Sigmoid colon (tissue), 7 donors: ENCODE results near the gene VEGFA. TPM values are rescaled to one million over a fixed set of nuclear protein-coding genes. Genes with fewer than 3 reads are reported as not detected.

Source experiments
- DNase-seq: peaks from one replicate; pipeline ENCODE4 v3.0.0-alpha.2; 2019
- H3K27ac ChIP-seq, 4 donors: fragments of 200-600 bp; sonication (generic); one replicate each; pipeline ENCODE4 v1.5.1; 2016 to 2019; ENCODE audit warnings: mild to moderate bottlenecking in 1 of 4
- H3K27me3 ChIP-seq, 3 donors: fragments of 200-600 bp; sonication (generic); one replicate each; pipeline ENCODE4 v1.5.1; 2019; ENCODE audit warnings: mild to moderate bottlenecking in 1 of 3
- H3K36me3 ChIP-seq, 4 donors: fragments of 200-600 bp; sonication (generic); one replicate each; pipeline ENCODE4 v1.5.1; 2016 to 2019
- H3K4me1 ChIP-seq, 4 donors: fragments of 200-600 bp; sonication (generic); one replicate each; pipeline ENCODE4 v1.5.1; 2017 to 2019
- H3K4me3 ChIP-seq, 4 donors: fragments of 200-600 bp; sonication (generic); one replicate each; pipeline ENCODE4 v1.5.1; 2017 to 2019; ENCODE audit warnings: mild to moderate bottlenecking in 2 of 4, moderate library complexity in 1 of 4
- H3K9me3 ChIP-seq, 4 donors: fragments of 200-600 bp in 3 of 4; sonication (generic) in 3 of 4; one replicate each; pipeline versions ENCODE4 v1.5.1 to v1.6.1; 2013 to 2019
- CTCF ChIP-seq, 4 experiments: fragments of 450-650 bp in 3 of 4; fragments of 200-600 bp in 1 of 4; IDR thresholded peaks; one replicate each; pipeline ENCODE4 v1.5.1; 2016 to 2019; ENCODE audit warnings: antibody characterized with exemption in 4 of 4, mild to moderate bottlenecking in 3 of 4, moderate library complexity in 2 of 4
- EP300 ChIP-seq, 4 donors: sonication (generic); formaldehyde crosslinking; IDR thresholded peaks; one replicate each; pipeline ENCODE4 v1.6.1; 2017; ENCODE audit warnings: antibody characterized with exemption in 4 of 4
- POLR2A ChIP-seq, 2 donors: fragments of 450-650 bp; IDR thresholded peaks; one replicate each; pipeline ENCODE4 v1.6.1; 2016; ENCODE audit warnings: antibody characterized with exemption in 2 of 2, mild to moderate bottlenecking in 2 of 2, moderate library complexity in 2 of 2
- POLR2AphosphoS5 ChIP-seq, 4 donors: sonication (generic); formaldehyde crosslinking; IDR thresholded peaks; one replicate each; pipeline ENCODE4 v1.6.1; 2017; ENCODE audit warnings: antibody characterized with exemption in 4 of 4
- WGBS, 2 donors: extraction: QIAGEN DNeasy Blood & Tissue Kit; methylation state at CpG; one replicate each; pipeline ENCODE4 v1.1.7; 2013; 5-methylcytosine and 5-hydroxymethylcytosine counted together
- intact Hi-C: fragments of 100-400 bp; cut with DNase I; formaldehyde crosslinking; loops from one replicate; pipeline ENCODE4 v1.15.1; 2023
- polyA plus RNA-seq, 3 donors: library from polyadenylated mRNA; stranded (reverse); fragments of 200-250 nt; gene quantifications; one replicate each; pipeline ENCODE4 v1.2.3, GENCODE V29; 2013
- total RNA-seq, 4 donors: library from RNA; depleted of rRNA; stranded (reverse); fragments of >200 nt; gene quantifications; one replicate each; pipeline ENCODE4 v1.1.0, GENCODE V29; 2016
- donor health status: healthy with polysubstance abuse.
- donor health status: Bipolar disorder and iron deficiency.
- donor health status: healthy.

Gene VEGFA
- total and polyA plus RNA-seq, 7 donors: 11.1 to 111 (median 34.2) TPM

GRCh38 chr6:43728586-43728985 lies 41.4 kb upstream of the VEGFA start:
- intact Hi-C loops: no loop called here
- 76 to 83% methylated on average over 2 of the region's 2 CpGs for WGBS, 2 donors
- no peak for TF ChIP-seq POLR2A (IDR thresholded peaks at IDR 0.05)
- TF ChIP-seq CTCF (IDR thresholded peaks at IDR 0.05): no peak
- no peak for TF ChIP-seq POLR2AphosphoS5 (IDR thresholded peaks at IDR 0.05)

GRCh38 chr6:43729537-43729936 lies 40.5 kb upstream of the VEGFA start:
- no peaks in the 10 kb centered on the region for H3K27me3 ChIP-seq
- intact Hi-C loops: no loop called here
- DNase-seq: peak; percentile 14
- H3K4me3 ChIP-seq: no peak overlapping the region
- no peak for TF ChIP-seq EP300 (IDR thresholded peaks at IDR 0.05)
- TF ChIP-seq CTCF (IDR thresholded peaks at IDR 0.05): no peak
- TF ChIP-seq POLR2AphosphoS5 (IDR thresholded peaks at IDR 0.05): no peak
- TF ChIP-seq POLR2A (IDR thresholded peaks at IDR 0.05): no peak
- no peaks in the 10 kb centered on the region for H3K36me3 ChIP-seq
- peaks cover 0 to 14% (median 0%) of the 10 kb centered on the region in 4 donors for H3K9me3 ChIP-seq
- 17 to 76% methylated on average over 6 of the region's 6 CpGs for WGBS, 2 donors
- no peak overlapping the region for H3K27ac ChIP-seq
- H3K4me1 ChIP-seq: no peaks in the 10 kb centered on the region

More at GRCh38 chr6:43728586-43728985, 41.4 kb upstream of the VEGFA start:
- no peaks in the 10 kb centered on the region for H3K4me1 ChIP-seq
- H3K27ac ChIP-seq: no peak overlapping the region
- peak; percentile 21 for DNase-seq
- no peaks in the 10 kb centered on the region for H3K27me3 ChIP-seq
- H3K4me3 ChIP-seq: no peak overlapping the region
- no peaks in the 10 kb centered on the region for H3K36me3 ChIP-seq
- peaks cover 0 to 14% (median 0%) of the 10 kb centered on the region in 4 donors for H3K9me3 ChIP-seq

GRCh38 chr6:43730634-43731033 lies 39.4 kb upstream of the VEGFA start:
- no peak overlapping the region for H3K4me3 ChIP-seq
- no peaks in the 10 kb centered on the region for H3K4me1 ChIP-seq
- no peak for DNase-seq
- H3K36me3 ChIP-seq: no peaks in the 10 kb centered on the region
- peaks cover 0 to 14% (median 0%) of the 10 kb centered on the region in 4 donors for H3K9me3 ChIP-seq
- H3K27ac ChIP-seq: no peak overlapping the region
- no peaks in the 10 kb centered on the region for H3K27me3 ChIP-seq
- TF ChIP-seq CTCF (IDR thresholded peaks at IDR 0.05): no peak
- TF ChIP-seq POLR2A (IDR thresholded peaks at IDR 0.05): no peak
- no peak for TF ChIP-seq EP300 (IDR thresholded peaks at IDR 0.05)
- TF ChIP-seq POLR2AphosphoS5 (IDR thresholded peaks at IDR 0.05): no peak
- intact Hi-C loops: no loop called here

- no peak overlapping the region for H3K27ac ChIP-seq
- H3K36me3 ChIP-seq: no peaks in the 10 kb centered on the region
- no peak for DNase-seq
- intact Hi-C loops: no loop called here
- peaks cover 0 to 14% (median 0%) of the 10 kb centered on the region in 4 donors for H3K9me3 ChIP-seq
- WGBS, 2 donors: 41 to 45% methylated on average over 10 of the region's 10 CpGs
- no peaks in the 10 kb centered on the region for H3K4me1 ChIP-seq
- no peak overlapping the region for H3K4me3 ChIP-seq
- no peak for TF ChIP-seq EP300 (IDR thresholded peaks at IDR 0.05)
- TF ChIP-seq CTCF (IDR thresholded peaks at IDR 0.05): no peak
- no peak for TF ChIP-seq POLR2A (IDR thresholded peaks at IDR 0.05)
- TF ChIP-seq POLR2AphosphoS5 (IDR thresholded peaks at IDR 0.05): no peak
- H3K27me3 ChIP-seq: no peaks in the 10 kb centered on the region
Observed at GRCh38 chr6:43733471-43734293, 36.3 kb upstream of the VEGFA start.
